HCT116 (cell line): Measurements from ENCODE around the gene TMEM74B. TPM values are rescaled to one million over a fixed set of nuclear protein-coding genes. Genes with fewer than 3 reads are reported as not detected.

Source experiments
- ATAC-seq: fragments of 200-7000 bp; cut with Tn5 transposase; 2 replicates; pipeline ENCODE4 v1.9.1; 2020; ENCODE audit warnings: mild to moderate bottlenecking, moderate library complexity
- BruUV-seq: library from RNA; stranded (reverse); fragments of 400-500 nt; replicated peaks from 2 replicates; lab custom pipeline; 2021; lab: Mats Ljungman, UMichigan
- CTCF ChIA-PET: fragments of 300-600 bp; sonication (Branson Sonifier 250); formaldehyde crosslinking; loops from one replicate; lab custom pipeline; 2021; ENCODE audit warnings: antibody characterized with exemption; lab: Charles Lee
- POLR2A ChIA-PET: fragments of 300-600, 350-600 bp; sonication (Branson Sonifier 250); formaldehyde crosslinking; loops from one replicate; lab custom pipeline; 2021; ENCODE audit warnings: antibody characterized with exemption; lab: Charles Lee
- RAD21 ChIA-PET, 2 experiments: fragments of 300-600 bp; sonication (Branson Sonifier 250); formaldehyde crosslinking; loops; one replicate each; lab custom pipeline; 2023; ENCODE audit warnings: low total read pairs in 2 of 2; ENCODE audit not compliant: uncharacterized antibody in 2 of 2, unreplicated experiment in 2 of 2, low non-redundant PET in 1 of 2; lab: Charles Lee
- DNase-seq: peaks from one replicate; pipeline ENCODE4 v3.0.0-alpha.2; 2010; ENCODE audit warnings: low read depth, low spot score
- H2AFZ ChIP-seq: fragments of 200-600 bp; shearing (Covaris generic), sonication (generic); 2 replicates; pipeline ENCODE4 v1.6.1; 2017; ENCODE audit warnings: low read depth, mixed run types, mixed read lengths, antibody characterized with exemption, low read length; ENCODE audit not compliant: poor library complexity, severe bottlenecking
- H3K27ac ChIP-seq: 2 replicates; pipeline ENCODE4 v1.5.1; 2012; ENCODE audit warnings: low read depth, low read length
- H3K27me3 ChIP-seq: fragments of 200-600 bp; sonication (generic); 2 replicates; pipeline ENCODE4 v1.6.1; 2016; ENCODE audit warnings: mixed run types, low read length, mixed read lengths; ENCODE audit not compliant: insufficient read depth
- H3K36me3 ChIP-seq, 2 experiments: fragments of 200-500 bp in 1 of 2; fragments of 200-600 bp in 1 of 2; sonication (Bioruptor generic) in 1 of 2; sonication (generic) in 1 of 2; 2 replicates each; pipeline versions ENCODE4 v1.5.1 to v1.6.1; 2014 to 2016; ENCODE audit warnings: low read length in 2 of 2, inconsistent platforms in 1 of 2, mixed read lengths in 1 of 2, mixed run types in 1 of 2; ENCODE audit not compliant: insufficient read depth in 2 of 2, control insufficient read depth in 1 of 2
- H3K4me1 ChIP-seq, 2 experiments: fragments of 200-600 bp in 1 of 2; sonication (generic) in 1 of 2; 2 replicates each; pipeline versions ENCODE4 v1.5.1 to v1.6.1; 2012 to 2017; ENCODE audit warnings: low read length in 2 of 2, inconsistent platforms in 1 of 2, mild to moderate bottlenecking in 1 of 2, mixed read lengths in 1 of 2, mixed run types in 1 of 2, moderate library complexity in 1 of 2; ENCODE audit not compliant: insufficient read depth in 2 of 2, control insufficient read depth in 1 of 2
- H3K4me2 ChIP-seq: fragments of 200-600 bp; sonication (generic); 2 replicates; pipeline ENCODE4 v1.6.1; 2017; ENCODE audit warnings: mixed run types, low read length, mixed read lengths
- H3K4me3 ChIP-seq, 2 experiments: fragments of 200-600 bp in 1 of 2; sonication (generic) in 1 of 2; replicated peaks in 1 of 2; 2 replicates each; pipeline ENCODE4 v1.5.1; 2011 to 2016; ENCODE audit warnings: low read length in 2 of 2, control low read depth in 1 of 2, low read depth in 1 of 2, mild to moderate bottlenecking in 1 of 2, mixed read lengths in 1 of 2, mixed run types in 1 of 2
- H3K79me2 ChIP-seq: fragments of 200-600 bp; sonication (generic); 2 replicates; pipeline ENCODE4 v1.6.1; 2017; ENCODE audit warnings: mild to moderate bottlenecking, mixed run types, low read length, moderate library complexity, mixed read lengths; ENCODE audit not compliant: insufficient read depth
- H3K9ac ChIP-seq: fragments of 200-600 bp; sonication (generic); 2 replicates; pipeline ENCODE4 v1.6.1; 2016; ENCODE audit warnings: low read length, mixed read lengths
- H3K9me2 ChIP-seq: fragments of 200-600 bp; sonication (generic), shearing (Covaris generic); 2 replicates; pipeline ENCODE4 v1.6.1; 2017; ENCODE audit warnings: mixed run types, mild to moderate bottlenecking, moderate library complexity; ENCODE audit not compliant: insufficient read depth
- H3K9me3 ChIP-seq, 2 experiments: fragments of 200-500 bp in 1 of 2; fragments of 200-600 bp in 1 of 2; sonication (Bioruptor generic) in 1 of 2; sonication (generic) in 1 of 2; 2 replicates each; pipeline ENCODE4 v1.6.1; 2014 to 2017; ENCODE audit warnings: low read length in 2 of 2, mixed read lengths in 2 of 2, inconsistent platforms in 1 of 2, low read depth in 1 of 2, mild to moderate bottlenecking in 1 of 2, mixed run types in 1 of 2, moderate library complexity in 1 of 2; ENCODE audit not compliant: control insufficient read depth in 1 of 2, insufficient read depth in 1 of 2
- H4K20me1 ChIP-seq: fragments of 200-600 bp; sonication (generic), shearing (Covaris generic); 2 replicates; pipeline ENCODE4 v1.6.1; 2017; ENCODE audit warnings: mixed run types, mild to moderate bottlenecking, moderate library complexity; ENCODE audit not compliant: insufficient read depth
- CBX3 ChIP-seq: IDR thresholded peaks from 2 replicates; pipeline ENCODE4 v1.6.1; 2012; ENCODE audit warnings: low read depth
- CTCF ChIP-seq, 3 experiments: fragments of 200-600 bp in 1 of 3; sonication (generic) in 1 of 3; IDR thresholded peaks in 2 of 3; conservative IDR thresholded peaks in 1 of 3; 2 replicates each; pipeline ENCODE4 v1.5.1; 2012 to 2017; ENCODE audit warnings: low read depth in 2 of 3, low read length in 2 of 3, antibody characterized with exemption in 1 of 3, borderline replicate concordance in 1 of 3, control low read depth in 1 of 3, mild to moderate bottlenecking in 1 of 3, mixed read lengths in 1 of 3, mixed run types in 1 of 3, moderate library complexity in 1 of 3; ENCODE audit not compliant: insufficient read depth in 1 of 3
- RAD21 ChIP-seq: IDR thresholded peaks from 2 replicates; pipeline ENCODE4 v1.6.1; 2012; ENCODE audit warnings: low read depth, mild to moderate bottlenecking
- ZBTB33 ChIP-seq: IDR thresholded peaks from 2 replicates; pipeline ENCODE4 v1.6.1; 2011; ENCODE audit warnings: mild to moderate bottlenecking, low read length, moderate library complexity; ENCODE audit not compliant: insufficient replicate concordance; ENCODE audit errors: extremely low read depth
- intact Hi-C: fragments of 100-400 bp; cut with micrococcal nuclease; formaldehyde crosslinking; loops from 2 replicates; pipeline ENCODE4 v1.10.0; 2022
- total RNA-seq: library from RNA; stranded (reverse); gene quantifications from one replicate; pipeline ENCODE4 v1.2.1, GENCODE V29; 2021; ENCODE audit not compliant: unreplicated experiment
- TF ChIP-seq, protein P1 (sequence below): IDR thresholded peaks from 2 replicates; pipeline ENCODE4 v1.6.1; 2012

Gene TMEM74B
- total RNA-seq, 1 experiment from 2014 or later = 25.7 TPM

DNA sequence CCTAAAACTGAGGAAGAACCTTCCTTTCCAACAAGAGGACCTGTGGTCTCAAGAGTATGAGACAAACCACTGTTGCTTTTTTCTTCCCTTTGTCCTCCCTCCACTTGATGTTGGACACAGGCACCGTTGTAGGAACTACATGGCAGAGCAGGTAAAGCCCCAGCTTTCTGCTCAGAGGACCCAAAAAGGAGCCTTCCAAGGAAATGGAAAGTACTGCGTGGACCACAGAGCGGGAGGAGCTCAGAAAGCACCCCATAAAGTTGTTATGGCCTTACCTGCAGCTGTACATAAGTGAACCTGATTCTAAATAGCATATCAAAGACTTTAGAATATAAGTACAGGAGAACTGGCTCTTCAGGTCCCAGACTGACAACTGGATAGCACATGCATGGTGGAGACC lies 29.4 kb downstream of the TMEM74B start:
- Histone ChIP-seq H3K9me3 (no peaks in the 10 kb centered on the region), H3K27me3 (no peaks in the 10 kb centered on the region), H3K4me2 (no peak overlapping the region), H3K79me2 (peaks cover 25% of the 10 kb centered on the region), H2AFZ (no peak overlapping the region), H3K27ac (no peak overlapping the region), H3K4me3 (no peak overlapping the region), H3K36me3 (peaks cover 9 to 12% of the 10 kb centered on the region in 2 experiments)
- ATAC-seq (no peak), DNase-seq (no peak)
- intact Hi-C loops = no loop called here
- no TSS peak for BruUV-seq
- ChIA-PET POLR2A (no interaction called here), RAD21 (no interaction called here)
- TF ChIP-seq ZBTB33 (no peak), CTCF (IDR thresholded peaks at IDR 0.05 in 2 of 3, conservative IDR thresholded peaks at IDR 0.05 in 1 of 3; ENCODE audit: borderline replicate concordance in 1 of 3, insufficient read depth in 1 of 3, low read depth in 2 of 3, low read length in 2 of 3) (no peak), CBX3 (no peak), RAD21 (no peak)
- TF ChIP-seq, protein P1, sequence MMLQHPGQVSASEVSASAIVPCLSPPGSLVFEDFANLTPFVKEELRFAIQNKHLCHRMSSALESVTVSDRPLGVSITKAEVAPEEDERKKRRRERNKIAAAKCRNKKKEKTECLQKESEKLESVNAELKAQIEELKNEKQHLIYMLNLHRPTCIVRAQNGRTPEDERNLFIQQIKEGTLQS = no peak
- TF ChIP-seq, all 23 proteins: peak for 0
- H3K4me1 ChIP-seq = no peaks in the 10 kb centered on the region
- CTCF ChIA-PET = no interaction called here
- H3K9me2 ChIP-seq = no peaks in the 10 kb centered on the region
- H4K20me1 ChIP-seq = no peaks in the 10 kb centered on the region
- no peak overlapping the region for H3K9ac ChIP-seq
